Measurements from ENCODE around the gene PCBP3. TPM values are rescaled to one million over a fixed set of nuclear protein-coding genes. Genes with fewer than 3 reads are reported as not detected.
A peak's percentile ranks its signal among the peaks of the same experiment; 100 is the strongest.
"Not testable (repeated sequence)": the region's sequence is repeated elsewhere in the genome, so short reads cannot be mapped to it uniquely, and the experiment has no call there.

PCBP3 gene
- total RNA-seq, 1 experiment from 2014 or later: 1.4 TPM

DNA sequence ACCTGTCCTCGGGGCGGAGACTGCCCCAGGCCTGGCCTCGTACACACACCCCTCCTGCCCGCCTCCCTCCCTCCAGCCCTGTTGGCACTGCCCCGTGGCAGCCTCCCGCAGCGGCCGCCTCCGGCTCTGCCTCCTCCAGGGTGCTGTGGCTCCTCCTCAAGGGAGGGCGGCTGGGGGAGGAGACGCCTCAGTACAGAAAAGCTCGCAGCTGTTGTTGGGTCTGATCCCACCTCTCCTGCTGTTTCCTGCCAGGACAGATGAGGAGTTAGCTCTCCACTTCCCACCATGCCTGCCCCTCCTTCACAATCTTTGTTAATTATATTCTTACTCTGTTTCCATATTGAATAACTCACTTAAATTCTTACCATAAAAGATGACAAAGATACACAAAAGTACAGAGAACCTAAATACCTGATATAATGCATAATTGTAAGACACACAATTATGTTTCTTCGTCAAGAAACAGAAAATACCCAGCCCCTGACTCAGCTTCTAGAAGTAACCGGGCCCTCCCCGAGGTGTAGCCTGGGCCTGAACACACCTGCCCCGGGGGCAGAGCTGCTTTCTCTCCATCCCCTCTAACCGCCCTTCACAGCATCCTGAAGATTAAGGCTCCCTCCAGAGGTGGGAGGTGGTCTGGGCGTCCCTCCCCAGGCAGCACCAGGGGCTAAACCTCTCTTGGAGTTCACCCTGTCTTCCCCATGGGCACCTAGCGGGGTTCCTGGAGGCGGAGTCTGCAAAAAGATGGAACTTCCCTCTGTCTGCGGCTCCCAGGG, 307.4 kb downstream of the PCBP3 start:
- H3K27me3 Mint-ChIP-seq (ENCODE audit: unreplicated experiment): peaks cover 61% of the 10 kb centered on the region
- peak; percentile 12 for DNase-seq
- H3K27ac Mint-ChIP-seq (ENCODE audit: unreplicated experiment): no peak overlapping the region
- intact Hi-C loops (cut with micrococcal nuclease; ENCODE audit: unreplicated experiment): no loop called here
- no peaks in the 10 kb centered on the region for H3K4me1 Mint-ChIP-seq (ENCODE audit: low read depth, unreplicated experiment)
- BruUV-seq (replicated peaks): no TSS peak
- no peak overlapping the region for H3K4me3 Mint-ChIP-seq (ENCODE audit: low read depth, unreplicated experiment)
- no peaks in the 10 kb centered on the region for H3K9me3 Mint-ChIP-seq (ENCODE audit: low read depth, unreplicated experiment)
- CTCF ChIA-PET: no interaction called here
- TF ChIP-seq, protein P1, sequence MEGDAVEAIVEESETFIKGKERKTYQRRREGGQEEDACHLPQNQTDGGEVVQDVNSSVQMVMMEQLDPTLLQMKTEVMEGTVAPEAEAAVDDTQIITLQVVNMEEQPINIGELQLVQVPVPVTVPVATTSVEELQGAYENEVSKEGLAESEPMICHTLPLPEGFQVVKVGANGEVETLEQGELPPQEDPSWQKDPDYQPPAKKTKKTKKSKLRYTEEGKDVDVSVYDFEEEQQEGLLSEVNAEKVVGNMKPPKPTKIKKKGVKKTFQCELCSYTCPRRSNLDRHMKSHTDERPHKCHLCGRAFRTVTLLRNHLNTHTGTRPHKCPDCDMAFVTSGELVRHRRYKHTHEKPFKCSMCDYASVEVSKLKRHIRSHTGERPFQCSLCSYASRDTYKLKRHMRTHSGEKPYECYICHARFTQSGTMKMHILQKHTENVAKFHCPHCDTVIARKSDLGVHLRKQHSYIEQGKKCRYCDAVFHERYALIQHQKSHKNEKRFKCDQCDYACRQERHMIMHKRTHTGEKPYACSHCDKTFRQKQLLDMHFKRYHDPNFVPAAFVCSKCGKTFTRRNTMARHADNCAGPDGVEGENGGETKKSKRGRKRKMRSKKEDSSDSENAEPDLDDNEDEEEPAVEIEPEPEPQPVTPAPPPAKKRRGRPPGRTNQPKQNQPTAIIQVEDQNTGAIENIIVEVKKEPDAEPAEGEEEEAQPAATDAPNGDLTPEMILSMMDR (IDR thresholded peaks at IDR 0.05; ENCODE audit: unreplicated experiment): no peak
- no peaks in the 10 kb centered on the region for H3K36me3 Mint-ChIP-seq (ENCODE audit: insufficient read depth, unreplicated experiment)

DNA sequence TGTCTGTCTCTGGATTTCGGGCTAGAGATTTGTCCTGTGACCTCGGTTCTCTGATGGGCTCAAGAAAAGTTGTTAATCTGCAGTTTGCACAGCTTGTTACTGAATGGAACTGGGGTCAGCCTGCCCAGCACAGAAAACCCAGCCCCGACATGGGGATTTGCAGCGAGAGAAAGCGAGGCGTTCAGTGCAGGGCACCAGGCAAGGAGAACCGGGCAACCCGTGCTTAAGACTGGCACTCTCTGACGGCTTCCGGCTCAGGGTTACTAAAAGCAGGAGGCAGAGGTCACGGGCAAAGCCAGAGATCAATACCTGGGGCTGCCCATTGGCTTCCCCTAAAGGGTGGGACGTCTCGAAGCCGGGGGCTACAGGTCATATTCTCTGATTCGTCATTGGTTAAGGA, 308.2 kb downstream of the PCBP3 start:
- BruUV-seq (replicated peaks): no TSS peak
- Mint-ChIP-seq H3K27me3 (ENCODE audit: unreplicated experiment) (peaks cover 68% of the 10 kb centered on the region), H3K36me3 (ENCODE audit: insufficient read depth, unreplicated experiment) (no peaks in the 10 kb centered on the region), H3K27ac (ENCODE audit: unreplicated experiment) (no peak overlapping the region), H3K4me1 (ENCODE audit: low read depth, unreplicated experiment) (no peaks in the 10 kb centered on the region), H3K9me3 (ENCODE audit: low read depth, unreplicated experiment) (no peaks in the 10 kb centered on the region), H3K4me3 (ENCODE audit: low read depth, unreplicated experiment) (no peak overlapping the region)
- DNase-seq: no peak
- CTCF ChIA-PET: no interaction called here
- intact Hi-C loops (cut with micrococcal nuclease; ENCODE audit: unreplicated experiment): no loop called here
- TF ChIP-seq, protein P1 (IDR thresholded peaks at IDR 0.05; ENCODE audit: unreplicated experiment): no peak

GRCh38 chr21:45952527-45952926, 309.0 kb downstream of the PCBP3 start:
- H3K36me3 Mint-ChIP-seq (ENCODE audit: insufficient read depth, unreplicated experiment); CTCF ChIA-PET; intact Hi-C loops (cut with micrococcal nuclease; ENCODE audit: unreplicated experiment); H3K4me1 Mint-ChIP-seq (ENCODE audit: low read depth, unreplicated experiment); H3K4me3 Mint-ChIP-seq (ENCODE audit: low read depth, unreplicated experiment); DNase-seq; BruUV-seq (replicated peaks); H3K9me3 Mint-ChIP-seq (ENCODE audit: low read depth, unreplicated experiment); H3K27ac Mint-ChIP-seq (ENCODE audit: unreplicated experiment): not testable (repeated sequence)
- peaks cover 77% of the 10 kb centered on the region for H3K27me3 Mint-ChIP-seq (ENCODE audit: unreplicated experiment)

GRCh38 chr21:45952974-45953373, 309.4 kb downstream of the PCBP3 start:
- CTCF ChIA-PET: no interaction called here
- DNase-seq: no peak

GRCh38 chr21:45954261-45954660, 310.7 kb downstream of the PCBP3 start:
- no peak for DNase-seq
- Mint-ChIP-seq H3K27ac (ENCODE audit: unreplicated experiment) (no peak overlapping the region), H3K9me3 (ENCODE audit: low read depth, unreplicated experiment) (no peaks in the 10 kb centered on the region), H3K27me3 (ENCODE audit: unreplicated experiment) (peaks cover 77% of the 10 kb centered on the region), H3K4me1 (ENCODE audit: low read depth, unreplicated experiment) (no peaks in the 10 kb centered on the region), H3K4me3 (ENCODE audit: low read depth, unreplicated experiment) (no peak overlapping the region), H3K36me3 (ENCODE audit: insufficient read depth, unreplicated experiment) (no peaks in the 10 kb centered on the region)
- CTCF ChIA-PET: no interaction called here
- intact Hi-C loops (cut with micrococcal nuclease; ENCODE audit: unreplicated experiment): no loop called here
- TF ChIP-seq, protein P1 (IDR thresholded peaks at IDR 0.05; ENCODE audit: unreplicated experiment): no peak
- no TSS peak for BruUV-seq (replicated peaks)

More at GRCh38 chr21:45952974-45953373, 309.4 kb downstream of the PCBP3 start:
- BruUV-seq (replicated peaks): no TSS peak
- Mint-ChIP-seq H3K27me3 (ENCODE audit: unreplicated experiment) (peaks cover 77% of the 10 kb centered on the region), H3K27ac (ENCODE audit: unreplicated experiment) (no peak overlapping the region), H3K4me1 (ENCODE audit: low read depth, unreplicated experiment) (no peaks in the 10 kb centered on the region), H3K36me3 (ENCODE audit: insufficient read depth, unreplicated experiment) (no peaks in the 10 kb centered on the region), H3K4me3 (ENCODE audit: low read depth, unreplicated experiment) (no peak overlapping the region), H3K9me3 (ENCODE audit: low read depth, unreplicated experiment) (no peaks in the 10 kb centered on the region)
- intact Hi-C loops (cut with micrococcal nuclease; ENCODE audit: unreplicated experiment): no loop called here
- TF ChIP-seq, protein P1 (IDR thresholded peaks at IDR 0.05; ENCODE audit: unreplicated experiment): no peak
